Fibroblast of gingiva (primary cell): ENCODE results near the gene LAMA4.
"Not testable (repeated sequence)": the region's sequence is repeated elsewhere in the genome, so short reads cannot be mapped to it uniquely, and the experiment has no call there.

Experiments used
- DNase-seq: peaks from one replicate; pipeline ENCODE4 v3.0.0-alpha.2; 2011; ENCODE audit warnings: low read depth

The LAMA4 gene

GRCh38 chr6:112153926-112154607 lies 100.3 kb downstream of the LAMA4 start:
- no peak for DNase-seq

GRCh38 chr6:112150363-112150762 lies 104.0 kb downstream of the LAMA4 start:
- peak; percentile 60 for DNase-seq

GRCh38 chr6:112149719-112150263 lies 104.6 kb downstream of the LAMA4 start:
- DNase-seq, result peak; percentile 96

GRCh38 chr6:112149236-112149635 lies 105.1 kb downstream of the LAMA4 start:
- no peak for DNase-seq

GRCh38 chr6:112148103-112148502 lies 106.3 kb downstream of the LAMA4 start:
- no peak for DNase-seq

GRCh38 chr6:112145080-112145573 lies 109.2 kb downstream of the LAMA4 start:
- DNase-seq, result no peak

- DNase-seq, result peak; percentile 57
These were observed 110.0 kb downstream of the LAMA4 start for GRCh38 chr6:112144145-112144926.

- no peak for DNase-seq
These were observed 112.7 kb downstream of the LAMA4 start for GRCh38 chr6:112141707-112142106.

GRCh38 chr6:112139052-112139451 lies 115.3 kb downstream of the LAMA4 start:
- DNase-seq, result no peak

GRCh38 chr6:112130878-112131277 lies 123.5 kb downstream of the LAMA4 start:
- no peak for DNase-seq

- no peak for DNase-seq
These were observed 126.2 kb downstream of the LAMA4 start for GRCh38 chr6:112128208-112128607.

GRCh38 chr6:112123982-112124381 lies 130.4 kb downstream of the LAMA4 start:
- no peak for DNase-seq

- no peak for DNase-seq
These were observed 131.6 kb downstream of the LAMA4 start for GRCh38 chr6:112122756-112123155.

GRCh38 chr6:112118034-112118433 lies 136.3 kb downstream of the LAMA4 start:
- no peak for DNase-seq

- no peak for DNase-seq
These were observed 136.8 kb downstream of the LAMA4 start for GRCh38 chr6:112117554-112117953.

- no peak for DNase-seq
These were observed 138.1 kb downstream of the LAMA4 start for GRCh38 chr6:112116221-112116620.

GRCh38 chr6:112114577-112115223 lies 139.7 kb downstream of the LAMA4 start:
- no peak for DNase-seq

GRCh38 chr6:112113918-112114317 lies 140.4 kb downstream of the LAMA4 start:
- no peak for DNase-seq

GRCh38 chr6:112113431-112113830 lies 140.9 kb downstream of the LAMA4 start:
- DNase-seq, result no peak

GRCh38 chr6:112109262-112109661 lies 145.1 kb downstream of the LAMA4 start:
- no peak for DNase-seq

- DNase-seq, result no peak
These were observed 147.8 kb downstream of the LAMA4 start for GRCh38 chr6:112106562-112106961.

GRCh38 chr6:112106026-112106425 lies 148.3 kb downstream of the LAMA4 start:
- not testable (repeated sequence) for DNase-seq

GRCh38 chr6:112100561-112100960 lies 153.8 kb downstream of the LAMA4 start:
- no peak for DNase-seq
